Adrenal gland (tissue), 12 donors: ENCODE data around the gene DCLK2. TPM values are rescaled to one million over a fixed set of nuclear protein-coding genes. Genes with fewer than 3 reads are reported as not detected.

Source experiments
- DNase-seq, 7 donors: peaks; one replicate each; pipeline ENCODE4 v3.0.0-alpha.2; 2019 to 2020
- H3K27ac ChIP-seq, 5 donors: fragments of 200-600 bp; sonication (generic) in 4 of 5; 1 replicate in 3 of 5; 2 replicates in 2 of 5; pipeline versions ENCODE4 v1.5.1 to v1.8.0; 2016 to 2020; ENCODE audit warnings: mild to moderate bottlenecking in 1 of 5
- H3K27me3 ChIP-seq: fragments of 200-600 bp; 2 replicates; pipeline ENCODE4 v1.8.0; 2021
- H3K36me3 ChIP-seq, 2 donors: fragments of 200-600 bp; replicated peaks in 1 of 2; 1 replicate in 1 of 2; 2 replicates in 1 of 2; pipeline versions ENCODE4 v1.5.1 to v1.8.0; 2018 to 2022
- H3K4me1 ChIP-seq, 2 donors: fragments of 200-600 bp; replicated peaks in 1 of 2; 1 replicate in 1 of 2; 2 replicates in 1 of 2; pipeline versions ENCODE4 v1.5.1 to v1.8.0; 2018 to 2021
- H3K4me3 ChIP-seq, 4 donors: fragments of 200-600 bp; sonication (generic) in 3 of 4; one replicate each; pipeline ENCODE4 v1.5.1; 2016 to 2018
- H3K9me3 ChIP-seq, 3 donors: fragments of 200-600 bp; sonication (generic) in 1 of 3; replicated peaks in 1 of 3; 1 replicate in 2 of 3; 2 replicates in 1 of 3; pipeline versions ENCODE4 v1.5.1 to v1.8.0; 2016 to 2021
- CTCF ChIP-seq, 6 experiments: fragments of 450-650 bp in 4 of 6; fragments of 200-600 bp in 2 of 6; sonication (generic) in 1 of 6; IDR thresholded peaks; 1 replicate in 5 of 6; 2 replicates in 1 of 6; pipeline versions ENCODE4 v1.5.1 to v1.8.0; 2016 to 2021; ENCODE audit warnings: antibody characterized with exemption in 6 of 6, mild to moderate bottlenecking in 2 of 6, moderate library complexity in 1 of 6
- POLR2A ChIP-seq, 2 donors: fragments of 450-650 bp; IDR thresholded peaks; one replicate each; pipeline ENCODE4 v1.6.1; 2017; ENCODE audit warnings: antibody characterized with exemption in 2 of 2, mild to moderate bottlenecking in 2 of 2, moderate library complexity in 1 of 2
- WGBS, 4 donors: extraction: QIAGEN DNeasy Blood & Tissue Kit in 2 of 4; methylation state at CpG; one replicate each; pipeline versions ENCODE4 v1.1.5 to v1.1.7; 2013 to 2017; 5-methylcytosine and 5-hydroxymethylcytosine counted together
- intact Hi-C, 2 donors: fragments of 100-400 bp; cut with DNase I; formaldehyde crosslinking; loops; one replicate each; pipeline versions ENCODE4 v1.14.1 to v1.15.0; 2022 to 2023
- polyA plus RNA-seq, 3 donors: library from polyadenylated mRNA; stranded (reverse); fragments of 200-250 nt in 2 of 3; fragments of 350-450 nt in 1 of 3; fragmentation: Illumina TruSeq in 1 of 3; extraction: RNeasy Lipid Tissue Mini Kit (QIAGEN cat#74804) in 1 of 3; gene quantifications; one replicate each; pipeline ENCODE4 v1.2.3, GENCODE V29; 2013 to 2014
- total RNA-seq, 9 donors: library from RNA; depleted of rRNA in 4 of 9; stranded (reverse); fragments of >200 nt in 4 of 9; fragments of 120-200 nt in 1 of 9; fragmentation: NEBNext Ultra II Directional in 1 of 9; extraction: Animal tissue kit (Norgen Biotek cat#: 25700) in 1 of 9; gene quantifications; one replicate each; pipeline versions ENCODE4 v1.1.0 to v1.2.4, GENCODE V29; 2013 to 2023
- donor health status: healthy with polysubstance abuse.
- donor health status: Bipolar disorder and iron deficiency.
- donor health status: DM: yes; HTN: yes; CAD: no.
- donor health status: DM: no; HTN: no; CAD: no.
- donor health status: DM: no; HTN: no; CAD: no.
- donor health status: DM: yes; HTN: yes; CAD: no.

DCLK2 gene
- total and polyA plus RNA-seq, 12 donors: 2.9 to 11.4 (median 6.3) TPM

DNA sequence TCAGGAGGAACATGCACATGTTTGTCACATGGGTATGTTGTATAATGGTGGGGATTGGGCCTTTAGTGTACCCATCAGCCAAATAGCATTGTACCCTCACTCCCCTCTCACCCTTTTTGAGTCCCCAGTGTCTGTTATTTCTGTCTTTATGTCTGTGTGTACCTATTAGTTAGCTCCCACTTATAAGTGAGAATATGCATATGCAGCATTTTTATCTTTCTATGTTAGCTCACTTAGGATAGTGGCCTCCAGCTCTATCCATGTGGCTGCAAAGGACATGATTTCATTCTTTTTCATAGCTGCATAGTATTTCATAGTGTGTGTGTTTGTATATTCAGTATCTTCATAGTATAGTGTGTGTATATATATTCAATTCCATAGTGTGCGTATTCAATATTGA is 64.6 kb downstream of the DCLK2 start:
- no peaks in the 10 kb centered on the region for H3K36me3 ChIP-seq
- WGBS, 4 donors: 67 to 100% (median 99%) methylated on average over 1 of the region's 1 CpG
- no peak for DNase-seq
- H3K4me1 ChIP-seq: peaks cover 0 to 11% of the 10 kb centered on the region in 2 donors
- H3K9me3 ChIP-seq: no peaks in the 10 kb centered on the region
- TF ChIP-seq CTCF (IDR thresholded peaks at IDR 0.05) (no peak), POLR2A (IDR thresholded peaks at IDR 0.05) (no peak)
- no peak overlapping the region for H3K27ac ChIP-seq
- no peak overlapping the region for H3K4me3 ChIP-seq
- intact Hi-C loops: no loop called here
- H3K27me3 ChIP-seq: no peaks in the 10 kb centered on the region

DNA sequence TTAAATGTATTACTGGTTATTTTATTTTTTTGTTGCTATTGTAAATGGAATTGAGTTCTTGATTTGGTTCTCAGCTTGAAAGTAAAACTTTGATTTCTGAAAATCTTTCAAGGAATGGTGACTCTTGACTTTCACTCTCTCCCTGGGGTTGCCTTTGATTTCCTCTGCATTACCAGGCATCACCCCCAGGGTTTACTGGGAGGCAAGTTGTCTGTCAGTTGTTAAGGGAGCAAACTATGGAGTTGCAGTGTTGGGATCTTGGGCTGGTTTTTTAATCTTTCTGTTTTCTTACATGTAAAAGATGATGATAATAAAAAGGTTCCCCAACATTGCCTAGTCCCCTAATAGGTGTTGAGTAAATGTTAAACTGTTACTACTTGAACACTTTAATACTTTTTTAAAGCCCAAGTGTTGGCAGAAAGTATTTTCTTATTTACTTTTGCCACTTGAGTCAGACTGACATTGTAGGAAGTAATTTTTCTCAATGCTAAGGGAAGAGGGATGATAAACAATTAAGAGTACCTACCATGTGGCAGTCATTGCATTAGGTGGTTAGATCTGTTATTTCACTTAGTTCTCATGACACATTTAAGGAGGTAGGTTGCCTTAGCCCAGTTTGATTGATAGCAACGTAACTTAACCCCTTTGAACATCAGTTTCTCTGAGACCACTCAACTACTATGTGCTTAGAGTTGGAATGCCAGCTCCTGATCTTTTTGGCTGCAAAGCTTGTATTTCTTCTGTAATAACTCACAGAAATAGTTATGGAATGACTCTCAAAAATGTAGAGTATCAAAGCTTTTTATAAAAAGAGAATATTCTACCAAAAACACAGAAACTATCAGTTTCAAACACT is 67.1 kb downstream of the DCLK2 start:
- H3K4me3 ChIP-seq: no peak overlapping the region
- WGBS, 4 donors: 79 to 95% (median 91%) methylated on average over 1 of the region's 1 CpG
- no peak for DNase-seq
- H3K36me3 ChIP-seq: no peaks in the 10 kb centered on the region
- TF ChIP-seq POLR2A (IDR thresholded peaks at IDR 0.05) (no peak), CTCF (IDR thresholded peaks at IDR 0.05) (no peak)
- H3K27ac ChIP-seq: no peak overlapping the region
- intact Hi-C loops: no loop called here
- H3K27me3 ChIP-seq: no peaks in the 10 kb centered on the region
- peaks cover 6 to 18% of the 10 kb centered on the region in 2 donors for H3K4me1 ChIP-seq
- H3K9me3 ChIP-seq: no peaks in the 10 kb centered on the region

DNA sequence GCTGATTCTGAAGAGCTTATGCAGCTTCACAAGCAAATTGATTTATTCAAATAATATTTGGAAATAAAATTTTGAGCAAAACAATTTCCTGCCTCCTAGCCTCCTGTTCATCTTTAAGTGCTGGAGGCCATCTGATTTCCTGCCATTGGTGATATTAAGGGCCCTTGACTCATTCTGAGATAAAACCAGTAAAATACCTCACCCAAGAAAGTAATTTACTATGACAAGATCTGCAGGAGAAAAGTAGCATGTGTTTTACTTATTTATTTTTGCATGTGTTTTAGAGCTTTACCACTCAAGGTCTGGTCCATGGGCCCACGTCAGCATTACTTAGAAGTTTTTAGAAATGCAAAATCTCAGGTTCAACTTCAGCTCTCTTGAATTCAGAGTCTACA is 67.7 kb downstream of the DCLK2 start:
- intact Hi-C loops: no loop called here
- DNase-seq: no peak
- WGBS, 4 donors: 68 to 86% (median 78%) methylated on average over 1 of the region's 1 CpG
- Histone ChIP-seq H3K9me3 (no peaks in the 10 kb centered on the region), H3K4me3 (no peak overlapping the region), H3K27me3 (no peaks in the 10 kb centered on the region), H3K27ac (no peak overlapping the region), H3K36me3 (no peaks in the 10 kb centered on the region), H3K4me1 (peaks cover 10 to 15% of the 10 kb centered on the region in 2 donors)
- TF ChIP-seq POLR2A (IDR thresholded peaks at IDR 0.05) (no peak), CTCF (IDR thresholded peaks at IDR 0.05) (no peak)

DNA sequence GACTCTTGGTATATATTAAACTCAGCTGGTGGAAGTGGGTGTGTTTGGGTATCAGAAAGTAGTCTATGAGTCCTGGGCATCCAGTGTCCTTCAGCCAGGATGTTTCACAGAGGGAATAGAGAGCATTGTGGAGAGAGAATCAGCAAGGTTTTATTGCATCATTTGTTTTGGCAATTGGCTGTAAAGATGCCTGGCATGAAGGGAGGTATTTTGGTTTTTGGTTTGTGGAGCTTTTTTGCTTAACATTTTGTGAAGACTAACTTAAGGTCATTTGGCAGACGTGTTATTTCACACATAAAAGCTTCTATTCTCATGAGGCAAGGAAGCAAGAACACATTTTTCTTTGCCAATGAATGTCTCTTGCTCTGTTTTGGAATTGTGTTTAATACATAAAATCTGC is 71.1 kb downstream of the DCLK2 start:
- 9 to 36% (median 32%) methylated on average over 1 of the region's 1 CpG for WGBS, 4 donors
- no peaks in the 10 kb centered on the region for H3K36me3 ChIP-seq
- no peak overlapping the region for H3K4me3 ChIP-seq
- intact Hi-C loops: no loop called here
- DNase-seq: peak in 4 of 7 donors; percentile 26 to 53 (median 36)
- peaks cover 13 to 23% of the 10 kb centered on the region in 2 donors for H3K4me1 ChIP-seq
- no peaks in the 10 kb centered on the region for H3K9me3 ChIP-seq
- no peak overlapping the region for H3K27ac ChIP-seq
- no peak for TF ChIP-seq CTCF (IDR thresholded peaks at IDR 0.05)
- TF ChIP-seq POLR2A (IDR thresholded peaks at IDR 0.05): no peak
- no peaks in the 10 kb centered on the region for H3K27me3 ChIP-seq
